Epithelial cell of prostate (primary cell): ENCODE measurements around the gene NOP14.
"Not testable (repeated sequence)": the region's sequence is repeated elsewhere in the genome, so short reads cannot be mapped to it uniquely, and the experiment has no call there.

Experiments
- DNase-seq: peaks from one replicate; pipeline ENCODE4 v3.0.0-alpha.2; 2011; ENCODE audit warnings: low read depth, low spot score
- H3K27ac ChIP-seq: fragments of 450-650 bp; 2 replicates; pipeline ENCODE4 v1.5.1; 2017; ENCODE audit warnings: mild to moderate bottlenecking

The NOP14 gene

DNA sequence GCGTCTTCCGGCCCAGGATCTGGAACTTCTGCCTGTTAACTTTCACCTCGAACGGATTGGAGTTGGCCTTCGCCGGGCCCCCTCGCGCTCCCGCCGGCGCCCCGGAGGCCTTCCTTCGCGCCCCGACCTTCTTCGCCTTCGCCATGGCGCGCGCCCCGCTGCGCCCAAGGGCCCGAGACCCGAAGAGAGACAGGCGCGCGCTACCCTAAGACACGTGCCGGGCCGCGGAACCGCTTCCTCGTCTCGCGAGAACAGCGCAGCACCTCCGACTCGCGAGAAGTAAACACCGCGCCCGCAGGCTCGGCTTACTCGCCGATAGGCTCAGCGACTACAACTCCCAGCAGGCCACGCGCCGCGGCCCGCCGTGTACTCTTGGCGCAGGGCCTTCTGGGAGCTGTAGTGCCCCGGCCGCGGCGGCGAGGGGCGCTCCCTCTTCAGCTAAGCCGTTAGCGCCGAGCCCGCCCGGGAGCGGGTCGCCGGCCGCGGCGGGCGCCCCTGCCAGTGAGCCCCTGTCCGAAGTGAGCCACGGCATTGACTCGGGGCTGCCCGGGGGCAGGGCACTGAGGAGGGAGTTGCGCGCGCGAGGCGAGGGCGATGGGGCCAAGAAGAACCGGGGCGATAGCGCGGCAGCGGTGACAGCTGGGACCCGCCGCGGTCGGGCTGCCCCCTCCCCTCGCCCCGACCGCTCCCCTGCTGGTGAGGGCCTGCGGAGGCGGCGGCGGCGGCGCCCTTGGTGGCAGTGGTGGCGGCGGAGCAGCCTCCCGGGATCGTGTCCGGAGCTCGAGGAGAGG, at the start of gene NOP14, which contains the start of gene GRK4:
NOP14 (minus strand) TSS at position 232 of the 791 bp plus-strand sequence; CDS start at position 145, 87 bp downstream.
GRK4 (plus strand) TSS at position 397 of the 791 bp plus-strand sequence. CDS start 500 bp downstream, outside the sequence.
- peak; percentile 94 for DNase-seq
- peak within 1 kb of the TSS; percentile 67 for H3K27ac ChIP-seq

DNA sequence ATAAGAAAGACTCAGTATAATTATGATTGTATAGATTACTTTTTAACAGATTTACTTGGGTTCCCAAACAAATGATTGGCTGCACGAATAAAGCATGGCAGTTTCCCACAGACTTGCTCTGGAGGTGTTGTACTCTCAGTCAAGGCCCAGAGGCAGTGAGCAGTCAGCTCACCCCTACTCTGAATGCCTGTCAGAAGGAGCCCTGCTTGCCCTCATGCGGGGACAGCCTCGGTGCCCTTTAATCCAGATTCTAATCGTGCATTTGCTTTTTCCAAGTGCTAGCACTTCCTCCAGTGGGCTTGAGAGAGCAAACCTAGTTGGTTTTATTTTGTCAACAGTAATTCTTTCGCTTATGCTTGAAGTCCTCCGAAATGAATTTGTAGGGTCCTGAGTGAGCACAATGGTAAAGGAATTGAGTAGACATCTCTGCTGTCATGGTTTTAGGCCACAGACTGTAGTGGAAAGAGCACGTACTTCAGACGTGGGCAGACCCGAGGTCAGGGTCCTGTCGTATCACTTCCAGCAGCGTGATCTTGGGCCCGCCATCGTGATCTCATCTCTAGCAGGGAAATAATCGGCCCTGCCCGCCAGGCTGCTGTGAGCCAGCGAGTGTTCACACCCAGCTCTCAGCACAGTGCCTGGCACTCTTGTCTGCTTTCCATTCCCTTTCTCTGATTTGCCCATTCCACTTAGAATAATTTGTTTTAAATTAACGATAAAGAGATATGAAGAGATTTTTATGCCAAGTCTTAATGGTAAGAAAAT, 48.4 kb upstream of the NOP14 start:
- DNase-seq: no peak
- peak overlapping the region; percentile 90 for H3K27ac ChIP-seq

DNA sequence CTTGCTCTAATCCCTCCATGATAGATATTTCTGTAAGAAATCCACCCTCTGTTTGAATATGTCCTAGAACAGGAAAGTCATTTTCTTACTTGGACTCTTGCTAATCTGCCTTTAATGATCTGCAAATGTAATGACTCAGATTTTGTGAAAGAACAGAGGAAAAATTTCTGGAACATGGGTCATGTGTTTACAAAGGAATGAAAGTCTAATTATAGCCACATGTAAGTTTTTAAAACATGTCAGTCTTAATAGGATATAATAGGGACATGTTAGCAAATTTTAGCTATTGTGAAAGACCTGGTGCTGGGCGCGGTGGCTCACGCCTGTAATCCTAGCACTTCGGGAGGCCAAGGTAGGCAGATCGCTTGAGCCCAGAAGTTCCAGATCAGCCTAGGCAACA, 47.8 kb upstream of the NOP14 start:
- peak; percentile 20 for DNase-seq
- peak overlapping the region; percentile 90 for H3K27ac ChIP-seq

DNA sequence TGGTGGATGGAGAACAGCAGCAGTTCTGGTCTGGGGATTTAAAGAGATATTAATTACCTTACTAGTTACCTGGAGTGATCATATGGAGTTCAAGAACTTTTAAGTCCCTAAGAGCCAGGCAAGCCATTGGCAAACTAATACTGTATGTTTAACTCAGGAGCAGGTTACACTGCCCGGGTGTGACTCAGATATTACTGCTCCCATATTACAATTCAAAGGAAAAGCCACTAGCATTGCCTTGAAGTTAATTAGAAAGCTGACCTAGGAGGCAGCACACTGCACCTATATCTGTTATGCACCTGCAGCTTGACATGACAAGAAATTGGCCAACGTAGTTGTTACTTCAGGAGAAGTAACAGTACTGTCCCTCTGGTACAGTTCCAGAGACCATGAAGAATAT, 47.4 kb upstream of the NOP14 start:
- H3K27ac ChIP-seq: peak overlapping the region; percentile 90

DNA sequence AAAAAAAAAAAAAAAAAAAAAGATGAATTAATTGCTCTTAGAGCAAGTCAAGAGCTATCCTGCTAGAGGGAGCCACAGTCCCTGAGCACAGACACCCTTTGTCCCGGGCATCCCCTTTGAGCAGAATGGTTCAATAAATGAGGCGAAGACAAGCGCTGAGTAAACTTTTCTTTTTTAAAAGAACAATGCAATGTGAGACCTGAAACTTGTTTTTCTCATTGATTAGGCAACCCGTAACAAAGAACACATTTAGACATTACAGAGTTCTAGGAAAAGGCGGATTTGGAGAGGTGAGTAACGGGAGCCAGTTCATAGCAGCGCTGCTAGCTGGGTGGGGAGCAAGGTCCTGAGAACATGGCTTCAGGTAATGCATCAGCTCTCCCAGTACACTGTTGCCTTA, 46.2 kb upstream of the NOP14 start:
- H3K27ac ChIP-seq: peak overlapping the region; percentile 90
- peak; percentile 12 for DNase-seq

More for the DNA sequence above, 47.4 kb upstream of the NOP14 start:
- peak; percentile 8 for DNase-seq

DNA sequence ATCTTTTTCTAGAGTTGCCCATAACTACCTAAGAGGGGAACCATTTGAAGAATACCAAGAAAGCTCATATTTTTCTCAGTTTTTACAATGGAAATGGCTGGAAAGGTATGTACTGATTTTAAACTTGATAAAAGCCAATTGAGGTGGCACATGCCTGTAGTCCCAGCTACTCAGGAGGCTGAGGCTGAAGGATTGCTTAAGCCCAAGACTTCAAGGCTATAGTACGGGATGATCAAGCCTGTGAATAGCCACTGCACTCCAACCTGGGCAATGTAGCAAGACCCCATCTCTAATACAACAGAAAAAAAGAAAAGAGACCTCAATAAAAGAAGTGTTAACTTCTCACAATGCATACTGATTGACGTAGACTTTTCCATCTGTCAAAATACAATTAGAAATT, 44.5 kb upstream of the NOP14 start:
- DNase-seq: no peak
- H3K27ac ChIP-seq: no peak overlapping the region

DNA sequence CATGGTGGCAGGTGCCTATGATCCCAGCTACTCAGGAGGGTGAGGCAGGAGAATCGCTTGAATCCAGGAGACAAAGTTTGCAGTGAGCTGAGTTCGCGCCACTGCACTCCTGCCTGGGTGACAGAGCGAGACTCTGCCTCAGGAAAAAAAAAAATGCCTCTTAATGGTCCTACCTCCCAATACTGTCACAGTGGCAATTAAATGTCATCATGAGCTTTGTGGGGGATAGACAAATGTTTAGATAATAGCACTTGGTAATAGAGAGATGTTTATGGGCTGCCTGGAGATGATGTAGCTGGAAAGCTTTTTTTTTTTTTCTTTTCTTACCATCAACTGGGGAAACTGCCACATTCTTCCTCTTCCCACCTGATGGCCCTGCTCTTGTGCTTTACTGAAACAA, 33.2 kb upstream of the NOP14 start:
- no peak overlapping the region for H3K27ac ChIP-seq
- no peak for DNase-seq

DNA sequence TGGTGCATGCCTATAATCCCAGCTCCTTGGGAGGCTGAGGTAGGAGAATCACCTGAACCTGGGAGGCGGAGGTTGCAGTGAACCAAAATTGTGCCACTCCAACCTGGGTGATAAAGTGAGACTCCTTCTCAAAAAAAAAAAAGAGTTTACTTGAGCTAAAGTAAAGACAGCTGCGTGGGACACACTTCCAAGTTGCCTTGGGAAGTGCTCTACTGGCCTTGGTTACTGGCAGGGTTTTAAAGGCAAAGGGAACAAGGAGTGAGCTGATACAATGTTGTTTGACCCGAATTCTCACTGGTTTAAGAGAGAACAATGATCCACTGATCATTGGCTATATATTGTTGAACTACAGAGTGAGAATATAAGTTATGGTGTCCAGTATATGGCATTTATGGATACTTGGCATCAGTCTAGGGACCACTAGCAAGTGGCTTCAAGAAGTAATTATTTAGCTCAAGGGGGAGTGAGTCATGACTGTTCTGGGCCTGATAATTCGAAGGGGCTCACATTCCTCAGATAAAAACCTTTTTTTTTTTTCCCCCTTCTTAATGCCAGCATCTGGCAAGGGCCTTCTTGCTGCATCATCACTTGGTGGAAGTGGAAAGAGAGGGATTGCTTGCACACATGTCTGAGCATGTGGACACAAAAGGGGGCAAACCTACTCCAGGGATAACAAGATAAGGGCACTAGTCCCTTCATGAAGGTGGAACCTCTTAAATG, 32.5 kb upstream of the NOP14 start:
- H3K27ac ChIP-seq: no peak overlapping the region
- DNase-seq: no peak

DNA sequence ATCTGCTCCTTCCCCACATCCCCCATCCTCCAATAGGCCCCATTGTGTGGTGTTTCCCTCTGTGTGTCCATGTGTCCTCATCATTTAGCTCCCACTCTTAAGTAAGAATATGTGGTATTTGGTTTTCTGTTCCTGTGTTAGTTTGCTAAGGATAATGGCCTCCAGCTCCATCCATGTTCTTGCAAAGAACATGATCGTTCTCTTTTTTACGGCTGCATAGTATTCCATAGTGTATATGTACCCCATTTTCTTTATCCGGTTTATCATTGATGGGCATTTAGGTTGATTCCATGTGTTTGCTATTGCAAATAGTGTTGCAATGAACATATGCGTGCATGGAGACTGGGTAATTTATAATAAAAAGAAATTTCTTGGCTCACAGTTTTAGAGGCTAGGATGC, 31.7 kb upstream of the NOP14 start:
- no peak overlapping the region for H3K27ac ChIP-seq
- DNase-seq: no peak

DNA sequence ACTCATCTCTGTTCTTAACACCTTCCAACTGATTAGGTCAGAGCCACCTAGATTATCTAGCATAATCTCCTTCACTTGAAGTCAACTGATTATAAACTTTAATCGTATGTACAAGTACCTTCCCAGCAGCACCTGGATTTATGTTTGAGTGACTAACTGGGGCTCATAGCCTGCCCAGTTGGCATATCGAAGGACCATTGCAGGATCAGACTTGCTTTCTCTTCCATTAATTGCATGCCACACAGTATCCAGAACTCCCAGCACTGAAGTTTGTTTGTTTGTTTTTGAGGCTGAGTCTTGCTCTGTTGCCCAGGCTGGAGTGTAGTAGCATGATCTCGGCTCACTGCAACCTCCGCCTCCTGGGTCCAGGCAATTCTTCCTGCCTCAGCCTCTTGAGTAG, 28.0 kb upstream of the NOP14 start:
- no peak overlapping the region for H3K27ac ChIP-seq

DNA sequence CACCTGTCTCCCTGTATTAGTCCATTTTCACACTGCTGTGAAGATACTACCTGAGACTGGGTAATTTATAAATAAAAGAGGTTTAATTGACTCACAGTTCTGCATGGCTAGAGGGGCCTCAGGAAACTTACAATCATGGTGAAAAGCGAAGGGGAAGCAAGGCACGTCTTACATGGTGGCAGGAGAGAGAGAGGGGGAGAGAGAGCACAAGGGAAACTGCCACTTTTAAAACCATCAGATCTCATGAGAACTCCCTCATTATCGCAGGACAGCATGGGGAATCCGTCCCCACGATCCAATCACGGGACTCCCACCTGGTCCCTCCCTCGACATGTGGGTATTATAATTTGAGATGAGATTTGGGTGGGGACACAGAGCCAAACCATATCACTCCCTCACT, 20.5 kb upstream of the NOP14 start:
- not testable (repeated sequence) for H3K27ac ChIP-seq

More for the DNA sequence above, 28.0 kb upstream of the NOP14 start:
- DNase-seq: no peak

DNA sequence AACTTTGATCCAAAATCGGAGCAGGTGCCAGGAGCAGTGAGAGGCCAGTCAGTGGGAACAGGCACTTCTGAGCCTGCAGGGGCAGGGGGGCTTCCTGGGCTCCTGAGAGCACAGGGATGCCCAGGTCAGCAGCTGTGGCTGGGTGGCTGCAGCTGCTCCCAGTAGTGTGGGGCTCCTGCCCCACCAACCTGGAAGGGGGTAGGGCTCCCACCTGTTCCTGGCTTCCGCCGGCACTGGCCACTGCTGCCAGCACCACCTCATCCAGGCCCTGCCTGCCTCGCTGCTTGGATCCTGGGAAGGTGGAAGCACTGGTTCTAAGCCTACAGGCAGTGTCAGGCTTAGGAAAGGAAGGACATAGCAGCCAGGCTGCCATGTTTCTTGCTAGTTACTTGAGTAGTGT, 18.8 kb upstream of the NOP14 start:
- H3K27ac ChIP-seq: no peak overlapping the region
- DNase-seq: no peak

More for the DNA sequence above, 20.5 kb upstream of the NOP14 start:
- not testable (repeated sequence) for DNase-seq

DNA sequence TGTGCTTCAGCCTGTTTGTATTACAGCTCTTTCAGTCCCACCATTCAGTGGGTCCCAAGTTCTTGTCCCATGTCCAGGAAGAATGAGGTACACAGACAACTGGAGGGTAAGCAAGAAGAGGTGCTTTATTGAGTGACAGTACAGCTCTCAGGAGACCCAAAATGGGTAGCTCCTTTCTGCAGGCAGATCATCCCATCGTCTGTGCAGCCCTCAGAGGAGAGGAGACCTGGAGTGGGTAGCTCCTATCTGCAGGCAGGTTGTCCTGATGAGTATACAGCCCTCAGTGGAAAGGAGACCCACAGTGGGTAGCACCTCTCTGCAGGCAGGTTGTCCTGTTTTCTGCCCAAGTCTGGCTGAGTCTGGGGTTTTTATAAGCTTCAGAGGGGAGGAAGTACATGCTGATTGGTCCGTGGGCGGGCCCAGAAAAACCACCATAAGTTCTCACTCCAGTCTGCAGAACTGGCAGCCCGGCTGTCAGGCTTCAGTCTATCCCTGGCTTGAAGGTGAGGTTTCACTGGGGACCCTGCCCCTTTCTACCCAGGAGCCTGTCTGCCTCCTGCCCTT, 18.1 kb upstream of the NOP14 start:
- H3K27ac ChIP-seq: no peak overlapping the region
- DNase-seq: no peak

DNA sequence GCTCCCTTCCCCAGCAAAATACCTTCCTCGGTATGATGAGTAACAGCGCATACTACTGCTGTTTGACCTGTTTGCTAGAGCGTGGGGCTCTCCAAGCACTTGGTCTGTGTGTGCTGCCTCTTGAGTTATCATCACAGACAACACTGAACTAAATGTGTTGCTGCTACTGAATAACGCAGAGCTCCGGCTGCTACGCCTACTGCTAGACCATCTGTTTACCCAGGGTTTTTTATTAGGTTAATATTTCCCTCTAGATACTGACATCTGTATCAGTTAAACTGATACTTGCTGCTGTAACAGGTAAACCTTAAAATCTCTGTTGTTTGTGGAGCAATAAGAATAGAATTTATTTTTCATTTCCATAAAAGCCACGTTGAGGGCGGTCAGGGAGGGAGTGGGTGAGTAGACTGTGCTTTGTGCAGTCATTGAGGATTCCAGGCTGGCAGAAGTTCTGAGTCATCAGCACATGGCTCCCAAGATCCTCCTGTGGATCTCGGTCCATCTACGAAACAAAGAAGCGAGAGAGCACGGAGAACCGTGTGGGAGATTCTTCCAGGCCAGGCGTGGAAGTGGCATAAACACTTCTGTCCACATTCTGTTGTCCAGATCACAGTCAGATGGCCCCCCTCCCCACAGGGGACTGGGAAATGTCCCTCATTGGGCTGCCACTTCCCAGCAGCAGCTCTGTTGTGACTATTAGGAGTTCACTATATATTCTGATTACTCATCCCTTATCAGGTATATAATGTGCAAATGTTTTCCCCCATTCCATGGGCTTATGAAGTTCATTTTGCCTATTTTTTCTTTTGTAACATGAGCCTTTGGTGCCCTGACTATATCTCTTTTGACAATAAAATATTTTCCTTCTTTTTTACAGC, 14.2 kb upstream of the NOP14 start:
- no peak for DNase-seq
- no peak overlapping the region for H3K27ac ChIP-seq

DNA sequence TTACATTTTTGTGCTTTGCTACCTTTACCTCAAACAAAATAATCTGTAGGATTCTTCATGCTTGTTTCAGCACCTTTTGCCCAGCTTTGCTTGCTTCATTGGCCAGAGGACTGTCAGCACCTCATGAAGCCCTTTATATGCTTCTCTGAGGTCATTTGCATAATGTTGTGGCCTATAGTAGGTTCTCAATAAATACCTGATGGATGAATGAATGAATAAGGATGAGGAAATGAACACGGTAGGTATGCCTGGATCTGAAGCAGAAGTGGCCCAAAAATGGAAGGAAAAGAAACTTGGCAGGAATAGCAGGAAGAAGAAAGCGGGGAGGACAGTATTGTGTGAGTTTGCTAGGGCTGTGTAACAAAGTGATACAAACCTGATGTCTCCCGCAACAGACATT, 8.1 kb upstream of the NOP14 start:
- no peak for DNase-seq
- no peak overlapping the region for H3K27ac ChIP-seq

DNA sequence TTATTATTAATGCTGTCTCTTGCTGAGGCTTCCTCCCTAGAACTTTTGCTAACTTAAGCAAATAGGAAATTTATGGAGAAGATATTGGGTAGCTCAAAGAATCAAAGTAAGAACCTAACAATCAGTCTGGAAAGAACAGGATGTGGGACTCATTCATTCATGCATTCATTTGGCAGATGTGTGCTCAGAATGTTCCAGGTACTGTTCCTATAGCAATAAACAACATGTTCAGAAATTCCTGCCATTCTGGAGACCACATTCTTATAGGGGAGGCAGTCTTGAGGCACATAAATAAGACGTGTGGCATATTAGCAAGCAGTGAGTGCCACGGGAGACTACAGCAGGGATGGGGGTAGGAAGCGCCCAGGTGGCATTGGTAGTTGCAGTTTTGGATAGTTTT, 5.2 kb upstream of the NOP14 start:
- no peak for DNase-seq
- H3K27ac ChIP-seq: no peak overlapping the region

DNA sequence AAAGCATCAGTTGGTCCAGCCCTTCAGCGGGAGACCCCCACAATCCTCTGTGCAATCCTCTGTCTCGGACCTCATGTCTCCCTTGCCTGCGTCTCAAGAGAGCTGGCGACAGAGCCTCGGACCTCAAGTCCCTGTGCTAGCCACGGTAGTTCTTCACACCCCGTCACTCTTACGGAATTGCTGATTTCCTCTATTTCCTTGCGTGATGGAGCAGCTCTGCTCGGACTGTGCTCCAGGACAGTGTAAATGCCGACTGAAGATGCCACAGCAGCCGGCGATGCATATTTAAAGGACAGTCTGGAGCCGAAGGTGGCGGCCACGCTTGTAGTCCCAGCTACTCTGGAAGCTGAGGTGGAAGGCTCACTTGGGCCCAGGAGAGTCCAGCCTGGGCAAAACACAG, 2.1 kb upstream of the NOP14 start:
- no peak for DNase-seq
- no peak overlapping the region for H3K27ac ChIP-seq

DNA sequence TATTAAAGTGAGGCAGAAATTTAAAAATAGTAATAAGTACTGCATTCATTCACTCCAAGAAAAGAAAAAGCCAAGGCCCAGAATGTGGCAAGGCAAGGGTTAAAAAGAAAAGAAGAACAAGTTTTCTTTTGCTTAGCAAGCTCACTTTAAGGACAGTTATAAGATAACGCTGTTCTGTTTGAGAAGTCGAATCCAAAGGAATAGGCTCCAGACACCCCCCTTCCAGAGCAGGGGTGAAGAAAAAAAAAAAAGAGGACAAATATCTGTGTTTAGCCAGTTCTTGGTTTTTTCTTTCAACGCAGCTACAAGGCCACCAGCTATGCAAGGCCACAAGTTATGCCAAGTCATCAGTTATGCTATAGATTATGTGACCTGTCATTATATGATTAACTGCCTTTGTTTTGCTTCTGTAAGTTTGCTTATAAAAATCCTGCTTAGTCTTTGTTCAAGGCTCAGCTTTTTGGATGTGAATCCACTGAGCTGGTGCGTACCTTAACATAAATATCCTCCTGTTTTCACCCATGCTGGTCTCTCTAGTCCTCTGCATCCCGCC, 1.6 kb upstream of the NOP14 start:
- DNase-seq: no peak
- H3K27ac ChIP-seq: no peak overlapping the region

DNA sequence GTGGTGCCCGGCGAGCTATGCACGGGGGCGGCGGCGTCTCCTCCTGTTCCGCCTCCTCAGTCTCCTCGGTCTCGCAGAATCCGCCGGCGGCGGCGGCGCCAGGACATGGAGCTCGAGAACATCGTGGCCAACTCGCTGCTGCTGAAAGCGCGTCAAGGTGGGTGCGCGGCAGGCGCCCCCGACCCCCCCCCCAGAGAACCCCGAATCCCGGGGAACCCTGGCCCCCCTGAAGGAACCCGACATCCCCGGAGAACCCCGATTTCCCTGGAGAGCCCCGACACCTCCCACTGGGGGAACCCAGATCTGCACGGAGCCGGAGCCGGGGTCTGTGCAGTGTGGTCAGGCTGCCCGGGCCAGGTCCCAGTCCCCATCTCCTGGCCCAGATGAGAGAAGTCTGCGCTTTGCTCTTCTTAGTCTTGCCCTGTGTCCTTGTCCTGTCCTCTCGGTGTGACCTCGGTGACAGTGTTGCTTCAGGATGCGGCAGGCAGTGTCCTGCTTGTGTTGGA, 813 bp upstream of the NOP14 start:
- H3K27ac ChIP-seq: no peak overlapping the region
- DNase-seq: no peak
